ENCODE results near the gene RAB11B.
"Not testable (repeated sequence)": the region's sequence is repeated elsewhere in the genome, so short reads cannot be mapped to it uniquely, and the experiment has no call there.

RAB11B gene

GRCh38 chr19:8396563-8397203 is 6.5 kb downstream of the RAB11B start:
- peak; percentile 39 for DNase-seq

GRCh38 chr19:8397271-8397670 is 7.1 kb downstream of the RAB11B start:
- DNase-seq: no peak

- no peak for DNase-seq
Observed at GRCh38 chr19:8397746-8398310, 7.7 kb downstream of the RAB11B start.

- no peak for DNase-seq
Observed at GRCh38 chr19:8398311-8398771, 8.2 kb downstream of the RAB11B start.

- no peak for DNase-seq
Observed at GRCh38 chr19:8399681-8400188, 9.6 kb downstream of the RAB11B start.

GRCh38 chr19:8401981-8402411 is 11.8 kb downstream of the RAB11B start:
- no peak for DNase-seq

- no peak for DNase-seq
Observed at GRCh38 chr19:8403098-8403819, 13.1 kb downstream of the RAB11B start.

- DNase-seq: no peak
Observed at GRCh38 chr19:8403820-8404109, 13.6 kb downstream of the RAB11B start.

- DNase-seq: no peak
Observed at GRCh38 chr19:8404391-8405151, 14.4 kb downstream of the RAB11B start.

- not testable (repeated sequence) for DNase-seq
Observed at GRCh38 chr19:8410718-8411117, 20.6 kb downstream of the RAB11B start.

- DNase-seq: peak; percentile 96
Observed at GRCh38 chr19:8412783-8413628, 22.8 kb downstream of the RAB11B start, which contains the start of gene MARCHF2. Gene MARCHF2 (plus strand): TSS chr19:8413305. CDS start chr19:8421841, 8,536 bp downstream.

GRCh38 chr19:8413629-8413995 is 23.5 kb downstream of the RAB11B start:
- DNase-seq: no peak

GRCh38 chr19:8416796-8417195 is 26.6 kb downstream of the RAB11B start:
- no peak for DNase-seq

- DNase-seq: no peak
Observed at GRCh38 chr19:8421484-8422461, 31.6 kb downstream of the RAB11B start.

- DNase-seq: peak; percentile 97
Observed at GRCh38 chr19:8423817-8424223, 33.7 kb downstream of the RAB11B start.

- DNase-seq: not testable (repeated sequence)
Observed at GRCh38 chr19:8425331-8425730, 35.2 kb downstream of the RAB11B start.

- no peak for DNase-seq
Observed at GRCh38 chr19:8426283-8426682, 36.1 kb downstream of the RAB11B start.

- no peak for DNase-seq
Observed at GRCh38 chr19:8429044-8429443, 38.9 kb downstream of the RAB11B start.

- no peak for DNase-seq
Observed at GRCh38 chr19:8429826-8430225, 39.7 kb downstream of the RAB11B start.

- DNase-seq: no peak
Observed at GRCh38 chr19:8430650-8431049, 40.5 kb downstream of the RAB11B start.

- no peak for DNase-seq
Observed at GRCh38 chr19:8438236-8438635, 48.1 kb downstream of the RAB11B start.
